Parathyroid adenoma (tissue), 2 donors: ENCODE results near the gene SUMF1.

Experiments used
- H2AFZ ChIP-seq: fragments of 300-600 bp; sonication (generic); one replicate; pipeline ENCODE4 v1.7.0; 2017; ENCODE audit warnings: antibody characterized with exemption, mild to moderate bottlenecking
- H3K27ac ChIP-seq: fragments of 300-600 bp; sonication (generic); one replicate; pipeline ENCODE4 v1.7.0; 2017
- H3K27me3 ChIP-seq: fragments of 300-600 bp; sonication (generic); one replicate; pipeline ENCODE4 v1.7.0; 2017; ENCODE audit warnings: low read length; ENCODE audit not compliant: control insufficient read depth, insufficient read depth
- H3K36me3 ChIP-seq: fragments of 300-600 bp; sonication (generic); one replicate; pipeline ENCODE4 v1.7.0; 2017; ENCODE audit warnings: low read length; ENCODE audit not compliant: control insufficient read depth, insufficient read depth
- H3K4me1 ChIP-seq: fragments of 300-600 bp; sonication (generic); one replicate; pipeline ENCODE4 v1.7.0; 2017; ENCODE audit warnings: control low read depth
- H3K4me2 ChIP-seq: fragments of 300-600 bp; sonication (generic); one replicate; pipeline ENCODE4 v1.7.0; 2017; ENCODE audit warnings: low read length
- H3K4me3 ChIP-seq: fragments of 300-600 bp; sonication (generic); one replicate; pipeline ENCODE4 v1.7.0; 2017; ENCODE audit warnings: low read depth, low read length
- H3K79me2 ChIP-seq: fragments of 300-600 bp; sonication (generic); one replicate; pipeline ENCODE4 v1.7.0; 2017; ENCODE audit warnings: control low read depth
- H3K9ac ChIP-seq: fragments of 300-600 bp; sonication (generic); one replicate; pipeline ENCODE4 v1.7.0; 2017; ENCODE audit warnings: mild to moderate bottlenecking
- H3K9me3 ChIP-seq: fragments of 300-600 bp; sonication (generic); one replicate; pipeline ENCODE4 v1.7.0; 2017; ENCODE audit warnings: low read length; ENCODE audit not compliant: control insufficient read depth
- TF ChIP-seq, protein P1 (sequence below): fragments of 300-600 bp; sonication (generic); IDR thresholded peaks from one replicate; pipeline ENCODE4 v1.7.0; 2017; ENCODE audit warnings: antibody characterized with exemption, mild to moderate bottlenecking
- donor health status: primary hyperparathyroidism.

The SUMF1 gene

DNA sequence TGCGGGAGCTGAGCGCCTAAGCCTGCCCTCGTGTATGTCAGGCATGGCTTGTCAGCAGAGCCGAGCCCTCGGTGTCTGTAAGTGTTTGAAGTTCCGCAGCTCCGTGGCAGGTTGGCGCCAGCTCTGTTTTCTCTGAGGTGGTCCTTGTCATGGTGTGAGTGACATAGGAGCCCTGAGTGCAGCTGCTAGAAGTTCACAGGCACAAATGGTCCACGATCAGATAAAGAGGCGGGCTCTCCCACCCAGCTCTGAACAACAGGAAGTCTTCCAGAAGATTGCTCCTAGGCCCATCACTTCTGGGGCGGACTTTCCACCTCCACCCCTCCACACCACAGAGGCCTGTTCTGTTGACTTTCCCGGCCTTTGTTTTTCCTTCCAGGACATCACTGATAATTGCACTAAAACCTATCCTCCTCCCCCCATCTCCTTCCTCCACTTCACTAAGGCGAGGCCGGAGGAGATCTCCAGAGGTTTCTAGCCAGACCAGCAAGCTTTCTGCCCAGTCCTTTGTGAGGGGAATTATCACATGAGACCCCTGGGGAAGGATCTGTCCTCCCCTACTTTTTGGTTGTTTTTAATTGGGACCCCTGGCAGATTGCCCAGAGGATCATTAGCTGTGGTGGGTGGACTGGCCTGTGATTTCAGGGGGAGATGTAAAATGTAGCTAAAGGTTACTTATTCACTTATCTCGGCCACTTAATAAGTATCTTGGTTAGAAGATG, 46.0 kb upstream of the SUMF1 start:
- Histone ChIP-seq H2AFZ (no peak overlapping the region), H3K36me3 (no peaks in the 10 kb centered on the region), H3K79me2 (peaks cover 29% of the 10 kb centered on the region), H3K4me1 (peaks cover 12% of the 10 kb centered on the region), H3K4me2 (no peak overlapping the region), H3K27ac (no peak overlapping the region), H3K9me3 (no peaks in the 10 kb centered on the region), H3K9ac (no peak overlapping the region), H3K27me3 (no peaks in the 10 kb centered on the region), H3K4me3 (no peak overlapping the region)
- TF ChIP-seq, protein P1, sequence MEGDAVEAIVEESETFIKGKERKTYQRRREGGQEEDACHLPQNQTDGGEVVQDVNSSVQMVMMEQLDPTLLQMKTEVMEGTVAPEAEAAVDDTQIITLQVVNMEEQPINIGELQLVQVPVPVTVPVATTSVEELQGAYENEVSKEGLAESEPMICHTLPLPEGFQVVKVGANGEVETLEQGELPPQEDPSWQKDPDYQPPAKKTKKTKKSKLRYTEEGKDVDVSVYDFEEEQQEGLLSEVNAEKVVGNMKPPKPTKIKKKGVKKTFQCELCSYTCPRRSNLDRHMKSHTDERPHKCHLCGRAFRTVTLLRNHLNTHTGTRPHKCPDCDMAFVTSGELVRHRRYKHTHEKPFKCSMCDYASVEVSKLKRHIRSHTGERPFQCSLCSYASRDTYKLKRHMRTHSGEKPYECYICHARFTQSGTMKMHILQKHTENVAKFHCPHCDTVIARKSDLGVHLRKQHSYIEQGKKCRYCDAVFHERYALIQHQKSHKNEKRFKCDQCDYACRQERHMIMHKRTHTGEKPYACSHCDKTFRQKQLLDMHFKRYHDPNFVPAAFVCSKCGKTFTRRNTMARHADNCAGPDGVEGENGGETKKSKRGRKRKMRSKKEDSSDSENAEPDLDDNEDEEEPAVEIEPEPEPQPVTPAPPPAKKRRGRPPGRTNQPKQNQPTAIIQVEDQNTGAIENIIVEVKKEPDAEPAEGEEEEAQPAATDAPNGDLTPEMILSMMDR = no peak

DNA sequence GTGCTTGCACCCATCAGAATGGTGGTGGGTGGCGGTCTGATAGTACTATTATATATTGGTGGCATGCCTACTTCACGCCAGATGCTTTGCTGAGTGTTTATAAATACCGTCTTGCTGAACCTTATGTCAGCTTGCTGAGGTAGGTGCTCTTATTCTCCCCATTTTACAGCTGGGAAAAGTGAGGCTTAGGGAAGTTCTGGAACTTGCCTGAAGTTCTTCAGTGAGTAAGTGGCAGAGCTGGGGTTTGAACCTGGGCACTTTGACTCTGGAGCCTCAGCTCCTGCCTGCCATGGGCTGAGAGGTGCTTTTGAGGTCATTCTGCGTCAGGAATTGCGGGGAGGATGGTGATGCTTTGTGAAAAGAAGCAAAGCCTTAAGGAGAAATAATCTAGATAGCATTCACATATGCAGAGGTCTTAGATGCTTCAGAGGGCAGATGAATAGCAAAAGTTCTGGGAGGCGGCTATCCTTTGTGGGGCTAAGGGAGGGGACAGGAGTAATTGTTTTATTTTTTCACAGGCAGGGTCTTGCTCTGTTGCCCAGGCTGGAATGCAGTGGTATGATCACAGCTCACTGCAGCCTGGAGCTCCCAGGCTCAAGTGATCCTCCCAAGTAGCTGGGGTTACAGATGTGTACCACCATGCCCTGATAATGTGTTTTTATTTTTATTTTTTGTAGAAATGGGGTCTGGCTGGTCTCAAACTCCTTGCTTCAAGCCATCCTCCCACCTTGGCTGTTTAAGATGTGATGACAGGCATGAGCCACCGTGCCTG, 44.6 kb upstream of the SUMF1 start:
- Histone ChIP-seq H2AFZ (no peak overlapping the region), H3K4me2 (no peak overlapping the region), H3K36me3 (no peaks in the 10 kb centered on the region), H3K27ac (no peak overlapping the region), H3K4me1 (peaks cover 2% of the 10 kb centered on the region), H3K79me2 (peaks cover 36% of the 10 kb centered on the region), H3K9me3 (no peaks in the 10 kb centered on the region), H3K9ac (no peak overlapping the region), H3K4me3 (no peak overlapping the region), H3K27me3 (no peaks in the 10 kb centered on the region)
- TF ChIP-seq, protein P1 = no peak

DNA sequence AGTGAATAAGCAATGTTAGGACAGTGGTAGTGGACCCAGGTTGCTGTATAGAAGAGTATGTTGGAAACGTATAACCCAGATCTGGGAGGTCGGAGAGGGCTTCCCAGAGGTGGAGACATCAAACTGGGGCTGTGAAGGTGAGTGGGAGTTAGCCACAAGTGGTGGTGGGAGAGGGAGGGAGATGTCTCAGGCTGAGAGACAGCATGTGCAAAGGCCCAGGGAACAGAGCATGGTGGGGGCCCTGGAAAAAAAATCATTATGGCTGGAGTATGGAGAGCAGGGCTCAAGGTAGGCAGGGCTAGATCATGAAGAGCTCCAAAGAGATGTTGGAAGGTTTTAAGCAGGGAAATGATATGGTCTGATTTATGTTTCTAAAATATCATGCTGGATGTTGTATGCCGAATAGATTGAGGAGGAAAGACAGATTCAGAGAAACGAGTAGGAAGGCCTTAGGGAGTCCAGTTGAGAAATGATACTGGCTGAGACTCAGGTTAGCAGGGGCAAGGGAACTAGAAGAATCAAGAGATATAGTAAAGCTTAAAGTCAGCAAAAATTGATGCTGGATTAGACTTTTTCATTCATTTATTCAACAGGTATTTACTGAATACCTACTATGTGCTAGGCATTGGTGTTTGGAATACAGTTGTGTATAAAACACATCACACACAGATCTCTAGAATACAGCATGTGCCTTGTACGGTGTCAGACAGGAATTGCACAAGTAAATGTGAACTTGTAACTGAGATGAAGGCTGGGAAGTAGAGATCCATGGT, 43.1 kb upstream of the SUMF1 start:
- Histone ChIP-seq H3K27me3 (no peaks in the 10 kb centered on the region), H3K36me3 (no peaks in the 10 kb centered on the region), H3K4me1 (peaks cover 13% of the 10 kb centered on the region), H2AFZ (no peak overlapping the region), H3K9ac (no peak overlapping the region), H3K4me3 (no peak overlapping the region), H3K27ac (no peak overlapping the region), H3K4me2 (no peak overlapping the region), H3K9me3 (no peaks in the 10 kb centered on the region), H3K79me2 (peaks cover 41% of the 10 kb centered on the region)
- TF ChIP-seq, protein P1 = no peak

DNA sequence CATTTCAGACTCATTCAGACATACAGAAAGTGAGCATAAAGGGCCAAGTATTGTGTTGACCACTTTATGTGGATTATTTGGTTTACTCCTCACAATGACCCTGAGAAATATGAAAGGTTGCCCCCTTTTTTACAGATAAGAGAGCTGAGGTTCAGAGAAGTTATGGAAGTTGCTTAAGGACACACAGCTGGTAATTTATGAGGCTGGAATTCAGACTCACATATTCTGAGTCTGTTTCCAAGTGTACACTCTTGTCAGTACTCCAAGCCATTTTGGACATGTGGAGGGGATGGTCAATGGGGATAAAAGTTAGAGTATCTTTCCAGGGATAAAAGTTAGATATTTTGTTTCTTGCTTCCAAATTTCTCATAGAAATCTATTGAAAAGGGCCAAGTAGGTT, 42.0 kb upstream of the SUMF1 start:
- H3K4me1 ChIP-seq = peaks cover 24% of the 10 kb centered on the region
- H3K9ac ChIP-seq = no peak overlapping the region
- H3K9me3 ChIP-seq = no peaks in the 10 kb centered on the region
- no peak overlapping the region for H2AFZ ChIP-seq
- H3K4me2 ChIP-seq = no peak overlapping the region
- no peak overlapping the region for H3K27ac ChIP-seq
- H3K36me3 ChIP-seq = no peaks in the 10 kb centered on the region
- no peak overlapping the region for H3K4me3 ChIP-seq
- TF ChIP-seq, protein P1 = no peak
- H3K79me2 ChIP-seq = peaks cover 43% of the 10 kb centered on the region
- H3K27me3 ChIP-seq = no peaks in the 10 kb centered on the region
